K562 (cell line): ENCODE data around the gene SYCP3. TPM values are rescaled to one million over a fixed set of nuclear protein-coding genes. Genes with fewer than 3 reads are reported as not detected.

ENCODE experiments used
- ATAC-seq: fragments of 200-7000 bp; cut with Tn5 transposase; 3 replicates; pipeline ENCODE4 v1.9.1; 2020; ENCODE audit warnings: moderate library complexity
- BruUV-seq: library from RNA; stranded (reverse); fragments of 400-500 nt; replicated peaks from 2 replicates; lab custom pipeline; 2021; lab: Mats Ljungman, UMichigan
- CTCF ChIA-PET: fragments of 300-600 bp; formaldehyde crosslinking; extraction: SDS; loops from one replicate; lab custom pipeline; 2021; ENCODE audit warnings: low intra/inter-chr PET ratio; lab: Yijun Ruan, JAX
- POLR2A ChIA-PET: fragments of 300-600, 350-650 bp; sonication (Branson Sonifier 250); formaldehyde crosslinking; extraction: SDS; loops from one replicate; lab custom pipeline; 2021; ENCODE audit warnings: antibody characterized with exemption, inconsistent platforms; lab: Yijun Ruan, JAX
- DNase-seq, 4 experiments: peaks; one replicate each; pipeline versions ENCODE4 v3.0.0 to v3.0.0-alpha.2; 2011 to 2018; ENCODE audit warnings: low spot score in 3 of 4, mixed read lengths in 3 of 4; ENCODE audit errors: extremely low read depth in 1 of 4
- FAIRE-seq: peaks from 2 replicates; lab custom pipeline; 2011; peaks lifted over from hg19 to GRCh38; lab: Jason Lieb, UNC
- H2AFZ ChIP-seq: 2 replicates; pipeline ENCODE4 v1.6.0; 2011; ENCODE audit warnings: low read depth, low read length, control low read depth, inconsistent platforms
- H3K27ac ChIP-seq: fragments of 200-600 bp; 3 replicates; pipeline ENCODE4 v1.8.0; 2011; ENCODE audit warnings: low read depth, mild to moderate bottlenecking, control low read depth, inconsistent platforms, low read length, moderate library complexity, mixed read lengths; ENCODE audit errors: extremely low read depth
- H3K27me3 ChIP-seq, 2 experiments: fragments of 300-600 bp in 1 of 2; 2 replicates in 1 of 2; 3 replicates in 1 of 2; pipeline versions ENCODE4 v1.6.0 to v1.8.0; 2011; ENCODE audit warnings: inconsistent platforms in 2 of 2, low read length in 2 of 2, mild to moderate bottlenecking in 1 of 2, mixed read lengths in 1 of 2, moderate library complexity in 1 of 2; ENCODE audit not compliant: control insufficient read depth in 2 of 2, insufficient read depth in 2 of 2
- H3K36me3 ChIP-seq: fragments of 300-600 bp; 3 replicates; pipeline ENCODE4 v1.8.0; 2011; ENCODE audit warnings: mild to moderate bottlenecking, low read length, inconsistent platforms; ENCODE audit not compliant: control insufficient read depth, insufficient read depth
- H3K4me1 ChIP-seq, 2 experiments: fragments of 200-600 bp in 1 of 2; replicated peaks in 1 of 2; 2 replicates in 1 of 2; 3 replicates in 1 of 2; pipeline versions ENCODE4 v1.5.1 to v1.8.0; 2011; ENCODE audit warnings: inconsistent platforms in 2 of 2, low read length in 2 of 2, mild to moderate bottlenecking in 1 of 2, mixed read lengths in 1 of 2, moderate library complexity in 1 of 2; ENCODE audit not compliant: control insufficient read depth in 2 of 2, insufficient read depth in 2 of 2
- H3K4me2 ChIP-seq: 2 replicates; pipeline ENCODE4 v1.6.1; 2011; ENCODE audit warnings: low read length, control low read depth, inconsistent platforms, mixed read lengths; ENCODE audit not compliant: insufficient read depth
- H3K4me3 ChIP-seq: fragments of 200-600 bp; sonication (generic), shearing (Covaris generic); 2 replicates; pipeline ENCODE4 v1.5.1; 2016; ENCODE audit warnings: control low read depth, inconsistent platforms
- H3K79me2 ChIP-seq: fragments of 200-600 bp; 3 replicates; pipeline ENCODE4 v1.8.0; 2011; ENCODE audit warnings: low read length, inconsistent platforms; ENCODE audit not compliant: control insufficient read depth, insufficient read depth
- H3K9ac ChIP-seq, 2 experiments: 2 replicates each; pipeline versions ENCODE4 v1.6.0 to v1.6.1; 2011; ENCODE audit warnings: low read depth in 2 of 2, low read length in 2 of 2, control low read depth in 1 of 2, inconsistent platforms in 1 of 2, mild to moderate bottlenecking in 1 of 2, mixed read lengths in 1 of 2; ENCODE audit not compliant: insufficient read depth in 1 of 2
- H3K9me1 ChIP-seq: one replicate; pipeline ENCODE4 v1.6.0; 2011; ENCODE audit warnings: inconsistent platforms, mild to moderate bottlenecking, low read length, moderate library complexity; ENCODE audit not compliant: control insufficient read depth, insufficient read depth
- H3K9me3 ChIP-seq: replicated peaks from 2 replicates; pipeline ENCODE4 v1.5.1; 2011; ENCODE audit warnings: low read depth, low read length, inconsistent platforms; ENCODE audit not compliant: control insufficient read depth, insufficient read depth
- H4K20me1 ChIP-seq: replicated peaks from 2 replicates; pipeline ENCODE4 v1.6.1; 2011; ENCODE audit warnings: low read length, inconsistent platforms, mixed read lengths; ENCODE audit not compliant: control insufficient read depth, insufficient read depth
- CCNT2 ChIP-seq: IDR thresholded peaks from 2 replicates; pipeline ENCODE4 v1.6.1; 2011; ENCODE audit warnings: borderline replicate concordance, low read depth, mild to moderate bottlenecking, moderate library complexity, mixed read lengths, low read length; ENCODE audit not compliant: insufficient read length; ENCODE audit errors: extremely low read depth
- CTCF ChIP-seq, 3 experiments: IDR thresholded peaks in 2 of 3; conservative IDR thresholded peaks in 1 of 3; 2 replicates each; pipeline ENCODE4 v1.5.1; 2011 to 2012; ENCODE audit warnings: low read length in 3 of 3, mild to moderate bottlenecking in 3 of 3, control low read depth in 2 of 3, improper control_type of control experiment in 1 of 3, inconsistent platforms in 1 of 3, low read depth in 1 of 3, mixed read lengths in 1 of 3, moderate library complexity in 1 of 3; ENCODE audit not compliant: insufficient read depth in 2 of 3
- ETV5 ChIP-seq: sonication (generic); formaldehyde crosslinking; IDR thresholded peaks from 2 replicates; pipeline ENCODE4 v1.4.0; 2020; ENCODE audit warnings: low read depth, mild to moderate bottlenecking, missing genetic modification reagents
- L3MBTL2 ChIP-seq: fragments of 450-650 bp; IDR thresholded peaks from 2 replicates; pipeline ENCODE4 v1.6.1; 2016; ENCODE audit warnings: mild to moderate bottlenecking, moderate library complexity
- RAD21 ChIP-seq, 2 experiments: fragments of 250-450 bp in 1 of 2; fragments of 450-650 bp in 1 of 2; sonication (Bioruptor Pico) in 1 of 2; formaldehyde crosslinking in 1 of 2; IDR thresholded peaks in 1 of 2; conservative IDR thresholded peaks in 1 of 2; 2 replicates each; pipeline versions ENCODE4 v1.4.0 to v1.8.0; 2020 to 2022; ENCODE audit warnings: mild to moderate bottlenecking in 2 of 2, moderate library complexity in 1 of 2
- SMC3 ChIP-seq: conservative IDR thresholded peaks from 2 replicates; pipeline ENCODE4 v1.6.1; 2011; ENCODE audit warnings: low read depth, low read length, improper control_type of control experiment; ENCODE audit not compliant: insufficient read depth
- TEAD2 ChIP-seq: fragments of 450-650 bp; IDR thresholded peaks from 2 replicates; pipeline ENCODE4 v1.6.1; 2016; ENCODE audit warnings: missing genetic modification characterization, control low read depth, missing compliant biosample characterization
- TEAD4 ChIP-seq, 2 experiments: sonication (generic) in 1 of 2; formaldehyde crosslinking in 1 of 2; IDR thresholded peaks; 2 replicates each; pipeline versions ENCODE4 v1.6.1 to v1.8.0; 2012 to 2022; ENCODE audit warnings: borderline replicate concordance in 1 of 2, inconsistent platforms in 1 of 2, low read length in 1 of 2, mild to moderate bottlenecking in 1 of 2, missing genetic modification reagents in 1 of 2
- ZNF384 ChIP-seq: IDR thresholded peaks from 2 replicates; pipeline ENCODE4 v1.6.1; 2012; ENCODE audit warnings: low read depth, low read length, improper control_type of control experiment
- WGBS: fragments of 100-300 bp; shearing (Covaris generic); methylation state at CpG from one replicate; pipeline ENCODE4 v1.1.6; 2016; ENCODE audit warnings: low coverage, mixed read lengths; ENCODE audit not compliant: insufficient coverage; ENCODE audit errors: missing lambda C conversion rate; 5-methylcytosine and 5-hydroxymethylcytosine counted together
- in situ Hi-C: fragments of 300-500 bp; cut with MboI; formaldehyde crosslinking; loops from 4 replicates; pipeline ENCODE4 v1.15.0; 2018; ENCODE audit warnings: inconsistent platforms, mixed read lengths
- intact Hi-C: fragments of 100-400 bp; cut with micrococcal nuclease; formaldehyde crosslinking; loops from 2 replicates; pipeline ENCODE4 v1.14.2; 2022
- polyA plus RNA-seq, 8 experiments: library from polyadenylated mRNA; depleted of rRNA in 4 of 8; stranded (reverse) in 5 of 8; unstranded in 3 of 8; fragments of >200 nt; fragmentation: Nextera tagmentation in 2 of 8; fragmentation: Illumina TruSeq in 1 of 8; extraction: Ambion mirVana in 2 of 8; extraction: Trizol in 1 of 8; gene quantifications; 2 replicates each; pipeline versions ENCODE4 v1.2.1 to v1.2.3, GENCODE V29; 2011 to 2014; ENCODE audit warnings: inconsistent platforms in 1 of 8, missing spikeins in 1 of 8
- total RNA-seq, 7 experiments: library from RNA; depleted of rRNA in 6 of 7; stranded (reverse); fragments of >200 nt in 6 of 7; fragmentation: Illumina TruSeq in 2 of 7; extraction: Trizol in 2 of 7; gene quantifications; 2 replicates each; pipeline versions ENCODE4 v1.2.1 to v1.2.3, GENCODE V29; 2011 to 2021; ENCODE audit warnings: low replicate concordance in 1 of 7
- TF ChIP-seq, protein P1 (sequence below): IDR thresholded peaks from 2 replicates; pipeline ENCODE4 v1.6.1; 2012; ENCODE audit warnings: low read depth, low read length, improper control_type of control experiment, borderline replicate concordance
- TF ChIP-seq, protein P2 (sequence below): fragments of 450-650 bp; formaldehyde crosslinking; IDR thresholded peaks from 2 replicates; pipeline ENCODE4 v1.4.0; 2020; ENCODE audit warnings: mild to moderate bottlenecking, moderate library complexity

The SYCP3 gene
- total and polyA plus RNA-seq, 9 of the 15 experiments (the other 6 are each of a cell fraction or from before 2014, with no cell fraction given) = 0.11 to 0.25 (median 0.22) TPM; not detected in 4

GRCh38 chr12:101759396-101760047 lies 20.3 kb upstream of the SYCP3 start:
- Histone ChIP-seq H3K36me3 (peaks cover 53% of the 10 kb centered on the region), H3K4me3 (no peak overlapping the region), H4K20me1 (no peaks in the 10 kb centered on the region), H3K4me2 (no peak overlapping the region), H3K4me1 (no peaks in the 10 kb centered on the region)
- intact Hi-C loops = loop anchor here (1.0 to 10.0 kb wide), 5 partner anchors 89 to 347 kb away; no protein-coding TSS in a partner anchor
- POLR2A ChIA-PET = interaction anchor here (0.6 to 0.7 kb wide), 2 partner anchors 105 to 310 kb away, joined by 3 read pairs; no protein-coding TSS in a partner anchor
- DNase-seq = peak; percentile 38 to 55 (median 50)
- TF ChIP-seq, protein P1, sequence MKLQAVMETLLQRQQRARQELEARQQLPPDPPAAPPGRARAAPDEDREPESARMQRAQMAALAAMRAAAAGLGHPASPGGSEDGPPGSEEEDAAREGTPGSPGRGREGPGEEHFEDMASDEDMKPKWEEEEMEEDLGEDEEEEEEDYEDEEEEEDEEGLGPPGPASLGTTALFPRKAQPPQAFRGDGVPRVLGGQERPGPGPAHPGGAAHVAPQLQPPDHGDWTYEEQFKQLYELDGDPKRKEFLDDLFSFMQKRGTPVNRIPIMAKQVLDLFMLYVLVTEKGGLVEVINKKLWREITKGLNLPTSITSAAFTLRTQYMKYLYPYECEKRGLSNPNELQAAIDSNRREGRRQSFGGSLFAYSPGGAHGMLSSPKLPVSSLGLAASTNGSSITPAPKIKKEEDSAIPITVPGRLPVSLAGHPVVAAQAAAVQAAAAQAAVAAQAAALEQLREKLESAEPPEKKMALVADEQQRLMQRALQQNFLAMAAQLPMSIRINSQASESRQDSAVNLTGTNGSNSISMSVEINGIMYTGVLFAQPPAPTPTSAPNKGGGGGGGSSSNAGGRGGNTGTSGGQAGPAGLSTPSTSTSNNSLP = peak; percentile 86; the same call in 1 of the 2 replicates
- TF ChIP-seq, protein P2, sequence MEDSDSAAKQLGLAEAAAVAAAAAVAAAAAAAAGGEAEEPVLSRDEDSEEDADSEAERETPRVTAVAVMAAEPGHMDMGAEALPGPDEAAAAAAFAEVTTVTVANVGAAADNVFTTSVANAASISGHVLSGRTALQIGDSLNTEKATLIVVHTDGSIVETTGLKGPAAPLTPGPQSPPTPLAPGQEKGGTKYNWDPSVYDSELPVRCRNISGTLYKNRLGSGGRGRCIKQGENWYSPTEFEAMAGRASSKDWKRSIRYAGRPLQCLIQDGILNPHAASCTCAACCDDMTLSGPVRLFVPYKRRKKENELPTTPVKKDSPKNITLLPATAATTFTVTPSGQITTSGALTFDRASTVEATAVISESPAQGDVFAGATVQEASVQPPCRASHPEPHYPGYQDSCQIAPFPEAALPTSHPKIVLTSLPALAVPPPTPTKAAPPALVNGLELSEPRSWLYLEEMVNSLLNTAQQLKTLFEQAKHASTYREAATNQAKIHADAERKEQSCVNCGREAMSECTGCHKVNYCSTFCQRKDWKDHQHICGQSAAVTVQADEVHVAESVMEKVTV (CRISPR knock-in tag) = peak; percentile 31; the same call in 1 of the 2 replicates
- TF ChIP-seq RAD21 (CRISPR knock-in tag; conservative IDR thresholded peaks at IDR 0.05 in 1 of 2, IDR thresholded peaks at IDR 0.05 in 1 of 2) (peak; percentile 54 to 80), CCNT2 (no peak), TEAD4 (IDR thresholded peaks at IDR 0.05; ENCODE audit: low read length) (peak; percentile 63; the same call in 1 of the 2 replicates), TEAD4 (CRISPR knock-in tag; IDR thresholded peaks at IDR 0.05; ENCODE audit: borderline replicate concordance) (no peak), CTCF (IDR thresholded peaks at IDR 0.05 in 2 of 3, conservative IDR thresholded peaks at IDR 0.05 in 1 of 3; ENCODE audit: insufficient read depth in 2 of 3, low read depth in 1 of 3, low read length in 3 of 3) (peak; percentile 68 to 85 (median 68)), ZNF384 (peak; percentile 17; the same call in 1 of the 2 replicates), TEAD2 (tag) (0 out of 2 replicates have a peak, but pooled peaks have one; percentile 38), SMC3 (0 out of 2 replicates have a peak, but pooled peaks have one; percentile 28), ETV5 (CRISPR knock-in tag) (no peak), L3MBTL2 (no peak)
- TF ChIP-seq, all 486 proteins: peak for 8
- Histone ChIP-seq H3K9ac (no peak overlapping the region), H3K9me1 (no peaks in the 10 kb centered on the region), H3K9me3 (no peaks in the 10 kb centered on the region), H2AFZ (no peak overlapping the region), H3K27ac (no peak overlapping the region), H3K79me2 (no peaks in the 10 kb centered on the region), H3K27me3 (no peaks in the 10 kb centered on the region)
- ATAC-seq (peak; percentile 83), FAIRE-seq (peak; percentile 57)
- CTCF ChIA-PET = interaction anchor here (1.2 to 1.6 kb wide), 3 partner anchors 72 to 345 kb away, joined by 4 to 6 read pairs (median 4); partner anchors contain the start of gene GNPTAB
- WGBS = 61% methylated on average over 5 of the region's 5 CpGs
- in situ Hi-C loops = loop anchor here (5.0 kb wide), 1 partner anchor 347 kb away; no protein-coding TSS in a partner anchor
- BruUV-seq = no TSS peak
